ENCODE results near the gene FBXL4.

DNA sequence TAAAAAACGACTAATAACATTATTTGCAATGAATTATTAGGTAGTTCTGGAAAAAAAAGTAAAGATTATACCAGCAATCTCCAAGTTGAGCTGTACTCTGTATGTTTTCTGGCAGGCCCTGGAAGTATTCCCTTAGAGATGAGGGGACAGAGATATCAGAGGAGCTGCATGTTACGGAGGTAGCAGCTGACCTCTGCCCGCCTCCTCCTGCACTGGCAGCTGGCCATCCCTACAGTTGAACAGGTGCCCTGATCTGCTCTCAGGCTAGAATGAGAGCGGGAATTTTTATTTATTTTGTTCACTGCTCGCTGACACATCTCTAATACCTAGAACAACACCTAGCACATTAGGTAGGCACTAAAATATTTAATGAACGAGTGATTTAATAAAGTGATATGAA lies 23.1 kb downstream of the FBXL4 start:
- TF ChIP-seq, protein P1, sequence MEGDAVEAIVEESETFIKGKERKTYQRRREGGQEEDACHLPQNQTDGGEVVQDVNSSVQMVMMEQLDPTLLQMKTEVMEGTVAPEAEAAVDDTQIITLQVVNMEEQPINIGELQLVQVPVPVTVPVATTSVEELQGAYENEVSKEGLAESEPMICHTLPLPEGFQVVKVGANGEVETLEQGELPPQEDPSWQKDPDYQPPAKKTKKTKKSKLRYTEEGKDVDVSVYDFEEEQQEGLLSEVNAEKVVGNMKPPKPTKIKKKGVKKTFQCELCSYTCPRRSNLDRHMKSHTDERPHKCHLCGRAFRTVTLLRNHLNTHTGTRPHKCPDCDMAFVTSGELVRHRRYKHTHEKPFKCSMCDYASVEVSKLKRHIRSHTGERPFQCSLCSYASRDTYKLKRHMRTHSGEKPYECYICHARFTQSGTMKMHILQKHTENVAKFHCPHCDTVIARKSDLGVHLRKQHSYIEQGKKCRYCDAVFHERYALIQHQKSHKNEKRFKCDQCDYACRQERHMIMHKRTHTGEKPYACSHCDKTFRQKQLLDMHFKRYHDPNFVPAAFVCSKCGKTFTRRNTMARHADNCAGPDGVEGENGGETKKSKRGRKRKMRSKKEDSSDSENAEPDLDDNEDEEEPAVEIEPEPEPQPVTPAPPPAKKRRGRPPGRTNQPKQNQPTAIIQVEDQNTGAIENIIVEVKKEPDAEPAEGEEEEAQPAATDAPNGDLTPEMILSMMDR (conservative IDR thresholded peaks at IDR 0.05; ENCODE audit: low read length), result no peak
- TF ChIP-seq EZH2phosphoT487 (IDR thresholded peaks at IDR 0.05; ENCODE audit: borderline replicate concordance, low read depth, low read length), result no peak
